ENCODE data around the gene CAMTA1.

DNA sequence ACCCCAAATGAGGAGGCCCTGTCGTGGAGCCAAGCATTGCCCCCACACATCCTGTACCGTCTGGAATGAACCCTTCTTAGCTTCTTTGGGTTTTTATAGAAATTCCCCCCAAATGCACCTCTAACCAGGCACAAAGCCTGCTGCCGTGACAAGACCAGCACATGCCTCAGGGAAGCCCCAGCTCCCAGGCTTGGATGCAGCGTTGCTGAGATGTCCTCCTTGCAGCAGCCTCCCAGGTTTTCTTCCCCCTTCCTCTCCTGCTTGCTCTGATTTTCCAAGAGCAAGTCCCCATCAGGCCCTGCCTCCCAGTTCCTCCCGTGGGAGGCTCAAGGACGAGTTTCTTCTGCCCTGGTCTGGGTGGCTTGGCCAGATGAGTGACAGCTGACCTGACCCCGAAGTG is 866.8 kb downstream of the CAMTA1 start:
- TF ChIP-seq, protein P1, sequence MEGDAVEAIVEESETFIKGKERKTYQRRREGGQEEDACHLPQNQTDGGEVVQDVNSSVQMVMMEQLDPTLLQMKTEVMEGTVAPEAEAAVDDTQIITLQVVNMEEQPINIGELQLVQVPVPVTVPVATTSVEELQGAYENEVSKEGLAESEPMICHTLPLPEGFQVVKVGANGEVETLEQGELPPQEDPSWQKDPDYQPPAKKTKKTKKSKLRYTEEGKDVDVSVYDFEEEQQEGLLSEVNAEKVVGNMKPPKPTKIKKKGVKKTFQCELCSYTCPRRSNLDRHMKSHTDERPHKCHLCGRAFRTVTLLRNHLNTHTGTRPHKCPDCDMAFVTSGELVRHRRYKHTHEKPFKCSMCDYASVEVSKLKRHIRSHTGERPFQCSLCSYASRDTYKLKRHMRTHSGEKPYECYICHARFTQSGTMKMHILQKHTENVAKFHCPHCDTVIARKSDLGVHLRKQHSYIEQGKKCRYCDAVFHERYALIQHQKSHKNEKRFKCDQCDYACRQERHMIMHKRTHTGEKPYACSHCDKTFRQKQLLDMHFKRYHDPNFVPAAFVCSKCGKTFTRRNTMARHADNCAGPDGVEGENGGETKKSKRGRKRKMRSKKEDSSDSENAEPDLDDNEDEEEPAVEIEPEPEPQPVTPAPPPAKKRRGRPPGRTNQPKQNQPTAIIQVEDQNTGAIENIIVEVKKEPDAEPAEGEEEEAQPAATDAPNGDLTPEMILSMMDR (IDR thresholded peaks at IDR 0.05; ENCODE audit: low read length), result no peak
- TF ChIP-seq EZH2phosphoT487 (IDR thresholded peaks at IDR 0.05; ENCODE audit: low read length), result no peak
